Activated CD4-positive, alpha-beta T cell treated with anti-CD3 and anti-CD28 coated beads for 24 hours (primary cell): ENCODE results near the gene FKRP.
"Not testable (repeated sequence)": the region's sequence is repeated elsewhere in the genome, so short reads cannot be mapped to it uniquely, and the experiment has no call there.

ENCODE experiments used
- DNase-seq, 2 donors: peaks; one replicate each; pipeline ENCODE4 v3.0.0-alpha.2; 2020; ENCODE audit warnings: low read depth in 2 of 2

Gene FKRP

DNA sequence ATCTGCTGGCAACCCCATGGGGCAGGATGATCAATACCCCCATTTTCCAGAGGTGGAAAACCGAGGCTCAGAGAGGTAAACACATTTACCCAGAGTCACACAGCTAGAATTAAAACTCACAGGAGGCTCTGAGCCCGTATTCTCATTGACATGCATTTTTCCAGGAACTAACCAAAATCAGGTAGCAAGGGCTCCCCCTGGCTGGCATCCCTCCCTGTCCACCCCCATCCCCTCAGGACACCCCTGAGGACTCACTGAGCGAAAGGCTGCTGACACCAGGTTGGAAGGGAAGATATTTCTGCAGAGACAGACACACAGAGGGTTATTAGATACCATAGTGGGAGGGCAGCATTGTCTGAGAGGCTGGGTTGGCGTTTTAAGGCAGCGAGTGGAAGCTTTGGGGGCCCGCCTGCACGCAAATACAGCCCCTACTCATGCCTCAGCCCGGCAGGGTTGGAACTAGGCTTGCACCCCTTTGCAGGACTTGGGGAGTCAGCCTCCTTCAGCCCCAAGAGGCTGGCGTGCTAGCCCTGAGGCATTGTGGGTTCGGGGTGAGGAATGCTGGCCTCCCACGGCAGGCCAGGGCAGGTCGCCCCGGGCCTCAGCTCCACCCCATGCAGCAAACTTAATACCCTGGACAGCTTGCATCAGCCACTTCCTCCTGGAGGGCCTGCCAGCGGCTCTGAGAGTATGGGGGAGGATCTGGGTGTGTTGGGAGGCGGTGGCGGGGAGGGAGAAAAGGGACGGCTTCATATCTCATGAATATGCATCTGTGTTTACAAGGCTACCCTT, 38.6 kb downstream of the FKRP start:
- peak; percentile 52 to 54 for DNase-seq

DNA sequence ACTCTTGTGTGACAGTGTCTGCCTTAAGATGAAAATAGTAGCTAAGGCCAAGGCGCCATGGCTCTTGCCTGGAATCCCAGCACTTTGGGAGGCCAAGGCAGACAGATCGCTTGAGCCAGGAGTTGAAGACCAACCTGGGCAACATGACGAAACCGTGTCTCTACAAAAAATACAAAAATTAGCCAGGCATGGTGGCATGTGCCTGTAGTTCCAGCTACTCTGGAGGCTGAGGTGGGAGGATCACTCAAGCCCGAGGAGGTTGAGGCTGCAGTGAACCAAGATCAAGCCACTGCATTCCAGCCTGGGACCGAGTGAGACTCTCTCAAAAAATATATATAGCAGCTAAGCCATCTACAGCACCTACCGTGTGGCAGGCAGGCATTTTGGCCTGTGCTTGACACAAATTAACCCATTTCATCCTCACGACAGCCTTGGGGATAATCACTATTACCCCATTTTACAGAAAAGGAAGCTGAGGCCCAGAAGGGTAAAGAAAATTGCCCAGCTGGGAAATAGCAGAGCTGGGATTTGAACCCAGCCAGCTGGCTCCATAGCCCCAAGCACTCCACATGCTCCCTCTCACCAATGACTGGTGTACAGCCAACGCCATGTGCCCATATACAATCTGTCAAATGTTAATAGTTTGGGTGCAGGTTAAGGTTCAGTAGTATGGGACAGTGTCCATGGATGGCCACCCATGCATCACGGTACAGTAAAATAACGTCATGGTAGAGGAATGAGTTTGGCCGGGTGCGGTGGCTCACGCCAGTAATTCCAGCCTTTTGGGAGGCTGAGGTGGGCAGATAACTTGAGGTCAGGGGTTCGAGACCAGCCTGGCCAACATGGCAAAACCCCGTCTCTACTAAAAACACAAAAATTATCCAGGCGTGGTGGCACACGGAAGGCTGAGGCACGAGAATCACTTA, 39.5 kb downstream of the FKRP start:
- DNase-seq = no peak

DNA sequence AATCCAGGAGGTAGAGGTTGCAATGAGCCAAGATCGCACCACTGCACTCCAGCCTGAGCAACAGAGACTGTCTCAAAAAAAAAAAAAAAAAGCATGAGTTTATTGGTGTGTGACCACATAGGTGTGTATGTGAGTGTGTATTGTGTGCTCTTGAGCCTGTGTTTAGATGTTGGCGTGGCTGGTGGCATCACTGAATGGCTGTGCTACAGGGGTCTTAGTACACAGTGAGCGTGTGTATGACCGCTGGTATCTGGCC, 40.1 kb downstream of the FKRP start:
- DNase-seq = no peak

DNA sequence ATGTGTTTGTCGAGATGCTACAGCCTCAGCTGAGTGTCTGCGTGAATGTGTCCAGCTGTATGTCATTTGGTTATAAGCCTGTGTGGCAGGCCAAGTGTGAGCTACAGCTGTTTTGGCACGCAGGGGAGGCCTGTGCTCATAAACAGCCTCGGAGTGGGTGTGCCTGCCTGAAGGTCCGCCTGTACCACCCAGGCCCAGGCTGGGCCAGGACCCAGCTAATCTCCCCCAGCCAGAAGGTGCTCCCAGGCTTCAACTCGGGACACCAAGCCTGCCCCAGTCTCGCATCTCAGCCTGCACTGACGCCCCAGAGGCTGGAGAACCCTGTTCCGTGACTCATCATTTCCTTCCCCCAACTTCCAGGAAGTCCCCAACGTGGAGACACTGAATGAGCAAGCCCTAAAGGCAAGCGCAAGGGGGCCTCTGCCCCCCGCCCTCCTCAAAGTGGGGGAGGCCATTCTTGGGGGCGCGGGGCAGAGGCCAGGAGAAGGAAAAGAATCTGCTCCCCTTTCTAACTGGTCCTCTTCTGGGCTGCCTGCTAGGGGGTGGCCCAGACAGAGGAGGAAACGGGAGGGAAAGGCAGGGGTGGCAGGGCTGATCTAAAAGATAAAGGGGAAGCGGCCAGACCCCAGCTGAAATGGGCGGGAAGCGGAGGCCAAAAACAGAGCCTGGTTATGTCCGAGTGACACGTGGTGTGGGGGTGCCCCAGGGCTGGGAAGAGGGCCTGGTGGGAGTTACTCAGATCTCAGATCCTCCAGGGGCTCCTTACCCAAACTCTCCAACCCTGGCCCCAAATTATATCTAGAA, 40.6 kb downstream of the FKRP start:
- peak; percentile 66 to 73 for DNase-seq

DNA sequence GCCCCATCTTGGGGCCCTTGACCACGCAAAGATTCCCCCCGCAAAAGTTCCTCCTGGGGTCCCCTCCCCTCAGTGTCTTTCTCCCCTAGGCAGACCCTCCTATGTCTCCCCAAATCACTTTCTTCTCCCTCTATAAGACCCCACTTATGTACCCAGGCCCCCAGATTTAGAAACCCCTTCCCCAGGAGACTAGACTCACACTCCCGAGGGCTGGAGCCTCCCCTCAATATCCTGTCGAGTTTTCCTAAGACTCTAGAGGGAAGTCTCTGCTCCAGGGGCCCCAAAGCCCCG, 41.1 kb downstream of the FKRP start:
- no peak for DNase-seq

DNA sequence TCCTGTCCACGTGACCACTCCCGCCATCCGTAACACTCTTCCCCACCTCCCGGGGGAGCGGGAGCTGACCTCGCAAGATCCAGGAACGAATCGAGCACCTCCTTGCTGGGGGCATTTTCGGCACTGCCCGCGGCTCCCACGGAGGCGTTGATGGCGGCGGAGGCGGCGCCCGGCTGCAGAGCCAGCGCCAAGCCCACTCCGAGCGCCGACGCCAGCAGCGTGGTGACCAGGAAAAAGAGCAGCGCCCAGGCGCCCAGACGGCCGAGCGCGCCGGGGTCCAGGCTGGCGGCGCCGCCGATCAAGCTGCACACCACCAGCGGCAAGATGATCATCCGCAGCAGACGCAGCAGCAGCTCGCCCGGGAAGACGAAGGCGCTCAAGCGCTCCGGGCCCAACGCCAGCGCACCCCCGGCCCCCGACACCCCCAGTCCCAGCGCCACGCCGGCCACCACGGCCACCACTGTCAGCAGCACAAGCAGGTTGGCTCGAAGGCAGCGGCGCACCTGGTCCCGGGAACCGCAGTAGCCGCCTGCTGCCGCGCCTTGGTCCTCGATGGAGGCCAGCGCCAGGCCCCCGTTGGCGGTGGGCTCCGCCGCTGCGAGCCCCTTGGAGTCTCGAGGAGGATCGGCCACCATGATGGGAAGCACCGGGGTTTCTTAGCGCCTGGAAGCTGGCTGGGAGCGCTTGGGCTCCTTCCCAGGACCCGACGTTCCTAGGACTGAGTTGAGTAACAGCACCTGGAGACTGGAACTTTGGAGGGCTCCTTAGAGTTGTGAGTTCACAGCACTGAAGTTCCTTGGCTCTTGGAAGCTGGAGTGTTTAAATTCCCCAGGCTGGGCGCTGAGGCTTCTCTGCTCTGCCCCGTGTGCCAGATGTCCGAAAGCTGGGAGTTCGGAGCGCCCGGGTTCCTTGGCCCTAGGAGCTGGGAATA, 41.7 kb downstream of the FKRP start:
- no peak for DNase-seq

DNA sequence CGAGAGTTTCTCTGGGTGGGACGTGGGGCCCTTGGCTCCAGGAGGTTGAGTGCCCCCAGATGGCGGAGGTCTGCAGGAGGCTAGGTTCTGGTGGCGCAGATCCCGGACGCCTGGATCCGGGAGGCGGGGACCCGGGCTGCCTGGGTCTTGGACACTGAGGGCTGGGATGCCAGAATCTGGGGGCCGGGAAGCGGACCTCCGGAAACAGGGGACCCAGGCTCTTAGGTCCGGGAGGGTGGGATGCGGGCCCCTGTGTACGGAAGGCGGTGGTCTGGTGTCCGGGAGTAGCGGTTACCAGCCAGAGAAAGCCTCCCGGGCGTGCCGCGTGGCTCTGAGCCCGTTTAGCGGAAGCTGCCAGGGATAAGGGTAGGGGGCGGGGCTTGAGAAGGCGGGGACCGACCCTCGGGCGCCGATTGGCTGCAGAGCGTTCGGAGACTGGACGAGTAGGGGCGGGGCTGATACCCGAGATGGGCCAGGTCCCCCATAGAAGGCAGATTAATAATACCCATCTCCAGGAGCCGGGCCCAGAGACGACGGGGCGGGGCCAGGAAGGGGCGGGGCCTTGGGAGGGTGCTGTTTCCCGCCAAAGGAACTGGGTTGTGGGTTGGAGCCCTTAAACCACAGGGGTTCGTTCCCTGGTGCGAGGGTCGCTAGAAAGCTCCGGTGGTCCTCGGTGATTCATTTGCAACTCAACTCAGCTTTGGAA, 42.6 kb downstream of the FKRP start, which contains the start of gene SLC1A5:
Gene SLC1A5 (minus strand): TSS at position 333 of the 706 bp plus-strand sequence. CDS start 629 bp downstream, outside the sequence.
- peak; percentile 100 for DNase-seq

DNA sequence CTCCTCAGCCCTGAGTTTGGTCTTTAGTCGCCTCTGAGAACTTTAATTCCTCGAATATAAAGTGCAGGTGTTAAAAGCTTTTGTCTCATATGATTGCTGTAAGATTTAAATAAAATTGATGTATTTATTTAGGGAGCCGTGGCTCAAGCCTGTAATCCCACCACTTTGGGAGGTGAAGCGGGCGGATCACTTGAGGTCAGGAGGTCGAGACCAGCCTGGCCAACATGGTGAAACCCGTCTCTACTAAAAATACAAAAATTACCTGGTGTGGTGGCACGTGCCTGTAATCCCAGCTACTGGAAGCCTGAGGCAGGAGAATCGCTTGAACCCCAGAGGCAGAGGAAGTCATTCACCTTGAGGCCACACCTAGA, 43.1 kb downstream of the FKRP start:
- no peak for DNase-seq

DNA sequence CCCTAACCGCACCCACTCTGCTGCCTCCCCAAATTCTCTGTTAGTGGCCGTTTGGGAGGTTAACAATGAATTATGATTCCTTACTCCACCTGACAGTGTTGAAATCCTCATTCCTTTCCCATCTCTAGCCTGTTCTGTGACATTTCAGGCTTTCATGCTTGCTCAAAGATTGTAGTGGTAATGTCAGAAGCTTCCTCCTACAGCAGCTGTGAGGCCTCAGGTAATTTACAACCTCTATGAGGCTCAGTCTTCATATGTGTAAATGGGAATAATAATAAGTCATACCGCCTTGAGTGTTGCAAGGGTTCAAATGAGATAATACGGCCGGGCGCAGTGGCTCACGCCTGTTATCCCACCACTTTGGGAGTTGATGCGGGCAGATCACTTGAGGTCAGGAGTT, 43.5 kb downstream of the FKRP start:
- no peak for DNase-seq

DNA sequence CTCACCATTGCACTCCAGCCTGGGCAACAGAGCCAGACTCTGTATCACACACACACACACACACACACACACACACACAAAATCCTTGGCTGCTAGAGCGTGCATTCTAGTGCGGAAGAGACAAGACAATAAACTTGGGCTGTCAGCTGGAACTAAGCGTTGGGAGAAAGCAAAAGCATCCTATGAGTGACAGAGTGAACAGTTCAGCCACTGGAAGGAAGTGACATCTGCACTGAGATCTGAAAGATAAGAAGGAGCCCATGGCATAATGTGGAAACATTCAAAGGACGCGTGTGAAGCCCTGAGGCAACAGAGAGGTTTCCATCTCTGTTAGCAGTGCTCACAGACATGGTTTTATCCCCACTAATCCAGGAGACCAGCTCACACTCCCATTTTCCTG, 46.1 kb downstream of the FKRP start:
- no peak for DNase-seq

DNA sequence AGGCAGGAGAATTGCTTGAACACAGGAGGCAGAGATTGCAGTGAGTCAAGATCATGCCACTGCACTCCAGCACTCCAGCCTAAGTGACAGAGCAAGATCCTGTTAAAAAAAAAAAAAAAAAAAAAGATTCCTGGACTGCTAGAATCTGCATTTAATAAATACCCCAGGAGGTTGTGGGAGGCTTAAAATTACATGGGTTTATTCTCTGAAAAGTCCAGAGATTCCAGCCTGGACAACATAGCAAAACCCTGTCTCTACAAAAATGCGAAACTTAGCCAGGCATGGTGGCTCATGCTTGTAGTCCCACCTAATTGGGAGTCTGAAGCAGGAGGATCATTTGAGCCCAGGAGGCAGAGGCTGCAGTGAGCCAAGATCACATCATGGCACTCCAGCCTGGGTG, 52.0 kb downstream of the FKRP start:
- no peak for DNase-seq

DNA sequence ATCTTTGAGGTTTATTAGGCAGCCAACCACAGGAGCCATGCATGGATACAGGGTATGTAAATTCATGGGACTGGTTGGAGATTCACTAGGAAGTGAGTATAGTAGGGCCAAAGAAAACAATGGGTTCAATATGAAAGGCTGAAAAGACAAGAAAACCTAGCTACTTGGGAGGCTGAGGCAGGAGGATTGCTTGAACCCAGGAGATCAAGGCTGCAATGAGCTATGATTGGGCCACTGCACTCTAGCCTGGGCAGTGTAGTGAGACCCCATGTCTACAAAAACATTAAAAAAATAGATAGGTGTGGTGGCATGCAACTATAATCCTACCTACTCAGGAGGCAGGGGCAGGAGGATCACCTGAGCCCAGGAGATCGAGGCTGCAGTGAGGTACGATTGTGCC, 52.9 kb downstream of the FKRP start:
- no peak for DNase-seq

DNA sequence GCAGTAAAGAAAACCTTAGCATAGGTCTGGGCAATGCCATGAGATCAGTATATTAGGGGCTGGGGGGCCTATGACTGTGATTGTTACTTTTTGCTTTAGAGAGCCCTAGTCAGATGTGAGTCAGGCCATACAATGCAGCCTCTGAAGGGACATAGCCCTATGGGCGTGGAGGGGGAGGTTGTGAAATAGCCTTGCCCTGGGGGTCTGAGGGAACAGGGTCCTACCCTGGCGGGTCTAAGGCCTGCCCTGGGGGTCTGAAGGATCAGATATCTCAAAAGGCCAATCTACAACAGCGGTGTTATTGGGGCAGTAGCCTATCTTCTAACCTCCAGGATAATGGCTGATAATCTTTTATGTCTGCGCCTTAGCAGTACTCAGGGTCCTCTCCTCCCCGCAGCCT, 56.3 kb downstream of the FKRP start:
- no peak for DNase-seq

DNA sequence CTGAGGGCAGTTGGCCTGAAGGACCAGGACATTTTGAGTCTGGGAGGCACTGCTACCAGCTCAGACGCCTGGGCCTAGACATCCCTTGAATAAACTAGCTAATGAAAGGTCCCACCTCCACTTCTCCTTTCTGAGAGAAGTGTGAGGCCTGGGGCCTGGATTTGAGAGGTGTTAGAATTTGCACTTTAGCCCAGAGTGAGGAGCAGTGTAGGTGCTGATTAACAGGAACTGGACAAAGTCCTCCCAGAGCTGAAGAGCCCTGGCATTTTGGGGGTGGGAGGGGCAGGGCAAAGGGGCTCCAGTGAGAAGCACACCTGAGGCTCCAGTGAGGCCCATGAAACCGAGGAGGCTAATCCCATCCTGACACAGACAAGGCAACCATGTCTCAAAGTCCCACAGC, 57.7 kb downstream of the FKRP start:
- DNase-seq = no peak

DNA sequence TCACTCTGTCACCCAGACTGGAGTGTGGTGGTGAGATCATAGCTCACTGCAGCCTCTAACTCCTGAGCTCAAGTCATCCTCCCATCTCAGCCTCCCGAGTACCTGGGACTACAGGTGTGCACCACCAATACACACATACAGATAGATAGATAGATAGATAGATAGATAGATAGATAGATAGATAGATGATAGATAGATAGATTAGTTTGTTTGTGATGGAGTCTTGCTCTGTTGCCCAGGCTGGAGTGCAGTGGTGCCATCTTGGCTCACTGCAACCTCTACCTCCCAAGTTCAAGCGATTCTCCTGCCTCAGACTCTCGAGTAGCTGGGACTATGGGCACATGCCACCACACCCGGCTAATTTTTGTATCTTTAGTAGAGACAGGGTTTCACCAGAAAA, 58.6 kb downstream of the FKRP start:
- DNase-seq = not testable (repeated sequence)

DNA sequence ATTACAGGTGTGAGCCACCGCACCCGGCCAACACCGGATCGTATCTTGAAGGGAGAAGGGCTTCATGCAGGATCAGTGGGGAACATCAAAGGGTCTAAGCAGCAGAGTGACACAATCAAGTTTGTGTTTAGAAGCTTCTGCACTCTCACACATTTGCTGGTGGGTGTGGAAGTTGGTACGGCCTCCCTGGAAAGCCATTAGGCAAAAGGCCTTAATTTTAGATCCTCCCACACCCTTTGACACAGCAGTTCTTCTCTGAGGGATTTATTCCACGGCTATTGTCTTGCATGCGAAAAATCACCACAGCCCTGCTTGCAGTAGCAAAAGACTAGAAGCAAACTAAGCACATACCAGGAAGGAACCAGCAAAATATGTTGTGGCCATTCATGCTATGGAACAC, 60.8 kb downstream of the FKRP start:
- no peak for DNase-seq
